GM12864 (cell line): ENCODE results near the gene FZR1.

ENCODE experiments used
- DNase-seq: peaks from one replicate; pipeline ENCODE4 v3.0.0-alpha.2; 2011; ENCODE audit warnings: low read depth
- H3K4me3 ChIP-seq: 2 replicates; pipeline ENCODE4 v1.5.1; 2011; ENCODE audit warnings: mild to moderate bottlenecking, low read depth, low read length, control low read depth
- TF ChIP-seq, protein P1 (sequence below): IDR thresholded peaks from 2 replicates; pipeline ENCODE4 v1.5.1; 2011; ENCODE audit warnings: low read depth, mild to moderate bottlenecking, moderate library complexity, low read length, control low read depth, inconsistent platforms; ENCODE audit errors: missing control alignments

FZR1 gene

GRCh38 chr19:3510727-3511126 is 4.6 kb downstream of the FZR1 start:
- DNase-seq, result no peak
- TF ChIP-seq, protein P1, sequence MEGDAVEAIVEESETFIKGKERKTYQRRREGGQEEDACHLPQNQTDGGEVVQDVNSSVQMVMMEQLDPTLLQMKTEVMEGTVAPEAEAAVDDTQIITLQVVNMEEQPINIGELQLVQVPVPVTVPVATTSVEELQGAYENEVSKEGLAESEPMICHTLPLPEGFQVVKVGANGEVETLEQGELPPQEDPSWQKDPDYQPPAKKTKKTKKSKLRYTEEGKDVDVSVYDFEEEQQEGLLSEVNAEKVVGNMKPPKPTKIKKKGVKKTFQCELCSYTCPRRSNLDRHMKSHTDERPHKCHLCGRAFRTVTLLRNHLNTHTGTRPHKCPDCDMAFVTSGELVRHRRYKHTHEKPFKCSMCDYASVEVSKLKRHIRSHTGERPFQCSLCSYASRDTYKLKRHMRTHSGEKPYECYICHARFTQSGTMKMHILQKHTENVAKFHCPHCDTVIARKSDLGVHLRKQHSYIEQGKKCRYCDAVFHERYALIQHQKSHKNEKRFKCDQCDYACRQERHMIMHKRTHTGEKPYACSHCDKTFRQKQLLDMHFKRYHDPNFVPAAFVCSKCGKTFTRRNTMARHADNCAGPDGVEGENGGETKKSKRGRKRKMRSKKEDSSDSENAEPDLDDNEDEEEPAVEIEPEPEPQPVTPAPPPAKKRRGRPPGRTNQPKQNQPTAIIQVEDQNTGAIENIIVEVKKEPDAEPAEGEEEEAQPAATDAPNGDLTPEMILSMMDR, result no peak
- no peak overlapping the region for H3K4me3 ChIP-seq

- H3K4me3 ChIP-seq, result no peak overlapping the region
- TF ChIP-seq, protein P1, result no peak
- DNase-seq, result no peak
Observed at GRCh38 chr19:3511506-3512251, 5.6 kb downstream of the FZR1 start.

DNA sequence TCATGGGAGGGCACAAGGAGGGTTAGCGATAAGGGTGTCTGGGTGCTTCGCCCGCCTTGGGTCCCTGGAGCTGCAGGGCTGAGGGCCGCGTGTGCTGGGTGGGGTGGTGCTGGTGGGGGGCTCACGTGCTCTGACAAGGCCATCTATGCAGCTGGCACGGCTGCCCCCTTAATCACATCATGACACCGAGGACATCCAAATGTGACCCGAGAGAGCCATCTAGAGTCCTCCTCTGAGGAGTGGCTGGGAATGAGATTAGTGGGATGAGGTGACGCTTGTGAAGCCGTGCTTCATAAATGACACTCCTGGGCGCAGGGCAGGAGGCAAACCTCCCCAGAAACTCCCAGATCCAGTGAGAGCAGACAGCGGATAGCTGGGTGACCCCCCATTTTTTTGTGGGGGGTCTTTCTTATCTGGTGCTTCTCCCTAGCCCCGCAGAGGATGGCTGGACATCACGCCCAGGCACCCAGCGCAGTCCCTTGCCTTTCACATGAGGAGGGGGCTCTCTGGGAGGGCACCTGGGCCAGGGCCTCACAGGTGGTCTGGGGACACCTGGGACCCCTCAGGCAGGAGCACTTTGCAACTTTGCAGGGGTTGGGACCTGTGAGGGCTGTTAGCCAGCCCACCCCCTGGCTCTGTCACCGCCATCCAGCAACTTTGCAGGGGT is 6.6 kb downstream of the FZR1 start:
- TF ChIP-seq, protein P1, result no peak
- no peak overlapping the region for H3K4me3 ChIP-seq
- no peak for DNase-seq

DNA sequence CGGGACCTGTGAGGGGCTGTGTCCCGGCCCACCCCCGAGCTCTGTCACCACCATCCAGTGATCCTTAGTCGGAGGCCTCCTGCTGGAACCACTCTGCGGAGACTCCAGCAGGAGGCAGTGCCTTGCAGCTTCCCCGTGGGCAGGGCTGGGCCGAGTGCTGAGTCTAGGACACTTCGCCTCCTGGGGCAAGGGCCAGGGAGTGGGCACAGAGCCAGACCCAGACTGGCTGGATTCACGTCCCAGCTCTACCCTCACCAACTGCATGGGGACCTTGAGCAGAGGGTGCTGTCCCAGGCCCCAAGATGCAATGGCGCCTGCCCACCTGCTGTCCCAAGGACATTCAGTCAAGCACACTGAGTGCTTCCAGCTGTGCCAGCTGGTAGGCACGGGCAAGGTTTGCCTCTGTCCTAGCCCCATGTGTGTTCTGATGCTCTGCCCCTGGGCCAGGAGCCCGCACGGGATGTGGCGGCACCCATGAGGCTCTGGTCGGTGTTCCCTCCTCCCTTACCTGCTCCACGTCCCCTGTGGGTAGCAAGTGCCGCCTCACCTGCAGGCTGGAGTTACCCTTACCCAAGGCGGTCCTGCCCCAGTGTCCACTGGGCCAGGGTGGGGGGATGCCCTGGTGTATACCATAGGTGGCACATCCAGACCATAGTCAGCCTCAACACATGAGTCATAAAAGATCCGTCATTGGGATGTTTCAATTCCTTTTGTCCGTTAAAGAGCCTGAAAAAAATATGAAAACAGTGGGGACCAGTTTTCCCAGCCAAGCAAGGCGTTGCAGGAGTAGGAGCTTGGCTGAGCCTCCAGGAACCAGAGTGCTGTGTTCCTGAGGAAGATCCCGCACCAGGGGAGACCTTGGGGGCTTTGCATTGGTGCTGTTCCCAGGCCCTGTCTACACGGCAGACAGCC is 7.4 kb downstream of the FZR1 start:
- no peak overlapping the region for H3K4me3 ChIP-seq
- TF ChIP-seq, protein P1, result no peak
- DNase-seq, result no peak

GRCh38 chr19:3514930-3515329 is 8.8 kb downstream of the FZR1 start:
- TF ChIP-seq, protein P1, result no peak
- DNase-seq, result no peak
- no peak overlapping the region for H3K4me3 ChIP-seq

DNA sequence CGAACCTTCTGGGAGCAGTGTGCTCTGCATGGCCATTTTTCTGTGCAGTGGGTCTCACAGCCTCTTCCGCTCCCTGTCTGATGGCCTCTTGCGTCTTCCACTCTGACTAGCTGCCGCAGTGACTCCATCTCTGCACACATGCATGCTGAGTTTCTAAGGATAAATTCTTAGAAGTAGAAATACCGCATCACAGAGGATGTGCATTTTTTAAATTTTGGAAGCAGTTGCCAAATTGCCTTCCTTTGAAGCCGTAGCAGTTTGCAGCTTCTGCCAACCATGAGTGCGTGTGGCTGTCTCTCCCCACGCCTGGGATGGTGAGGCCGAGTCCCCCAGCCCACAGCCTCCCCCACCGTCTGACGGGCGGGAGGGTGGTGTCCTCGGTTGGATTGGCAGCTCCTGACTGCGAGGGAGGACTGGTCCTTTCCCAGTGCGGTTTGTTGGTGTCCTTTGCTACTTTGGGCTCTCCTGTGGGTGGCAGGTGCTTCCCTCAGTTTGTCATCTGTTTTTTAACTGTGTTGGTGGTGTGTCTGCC is 9.8 kb downstream of the FZR1 start:
- DNase-seq, result no peak
- TF ChIP-seq, protein P1, result no peak
- no peak overlapping the region for H3K4me3 ChIP-seq
